Panc1 (cell line): ENCODE results near the gene STX5.

Source experiments
- POLR2AphosphoS5 ChIP-seq: IDR thresholded peaks from 2 replicates; pipeline ENCODE4 v1.6.1; 2012; ENCODE audit warnings: mild to moderate bottlenecking, low read depth, low read length, moderate library complexity
- SIN3A ChIP-seq: IDR thresholded peaks from 2 replicates; pipeline ENCODE4 v1.6.1; 2012; ENCODE audit warnings: low read depth, mild to moderate bottlenecking, low read length, moderate library complexity, borderline replicate concordance; ENCODE audit not compliant: insufficient read depth
- TCF7L2 ChIP-seq: IDR thresholded peaks from 2 replicates; pipeline ENCODE4 v1.6.1; 2011; ENCODE audit warnings: mild to moderate bottlenecking, low read depth, low read length, inconsistent platforms
- TF ChIP-seq, protein P1 (sequence below): fragments of 450-650 bp; IDR thresholded peaks from 2 replicates; pipeline ENCODE4 v1.5.1; 2017; ENCODE audit warnings: mild to moderate bottlenecking
- TF ChIP-seq, protein P2 (sequence below), 2 experiments: IDR thresholded peaks; 2 replicates each; pipeline ENCODE4 v1.6.1; 2011 to 2012; ENCODE audit warnings: low read depth in 2 of 2, control low read depth in 1 of 2, low read length in 1 of 2, mild to moderate bottlenecking in 1 of 2, moderate library complexity in 1 of 2; ENCODE audit not compliant: insufficient read depth in 1 of 2

DNA sequence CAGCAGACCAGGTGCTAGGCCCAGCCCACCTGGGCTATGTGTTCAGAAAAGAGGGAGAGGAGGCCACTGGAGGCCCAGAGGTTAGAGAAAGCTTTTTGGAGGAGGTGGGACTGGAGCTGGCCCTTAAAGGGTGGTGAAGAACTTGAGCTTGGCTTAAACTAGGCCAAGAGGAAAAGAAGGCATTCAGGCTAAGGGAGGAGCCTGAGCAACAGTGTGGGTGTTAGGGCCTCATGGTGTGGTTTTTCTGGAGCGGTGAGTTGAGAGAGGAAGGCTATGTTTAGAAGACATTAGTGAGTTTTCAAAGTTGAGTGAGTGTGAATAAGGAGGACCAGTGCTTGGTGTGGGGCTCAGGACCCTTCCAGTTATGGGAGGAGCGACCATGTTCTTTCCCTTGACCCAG lies 54.5 kb downstream of the STX5 start:
- TF ChIP-seq, protein P1, sequence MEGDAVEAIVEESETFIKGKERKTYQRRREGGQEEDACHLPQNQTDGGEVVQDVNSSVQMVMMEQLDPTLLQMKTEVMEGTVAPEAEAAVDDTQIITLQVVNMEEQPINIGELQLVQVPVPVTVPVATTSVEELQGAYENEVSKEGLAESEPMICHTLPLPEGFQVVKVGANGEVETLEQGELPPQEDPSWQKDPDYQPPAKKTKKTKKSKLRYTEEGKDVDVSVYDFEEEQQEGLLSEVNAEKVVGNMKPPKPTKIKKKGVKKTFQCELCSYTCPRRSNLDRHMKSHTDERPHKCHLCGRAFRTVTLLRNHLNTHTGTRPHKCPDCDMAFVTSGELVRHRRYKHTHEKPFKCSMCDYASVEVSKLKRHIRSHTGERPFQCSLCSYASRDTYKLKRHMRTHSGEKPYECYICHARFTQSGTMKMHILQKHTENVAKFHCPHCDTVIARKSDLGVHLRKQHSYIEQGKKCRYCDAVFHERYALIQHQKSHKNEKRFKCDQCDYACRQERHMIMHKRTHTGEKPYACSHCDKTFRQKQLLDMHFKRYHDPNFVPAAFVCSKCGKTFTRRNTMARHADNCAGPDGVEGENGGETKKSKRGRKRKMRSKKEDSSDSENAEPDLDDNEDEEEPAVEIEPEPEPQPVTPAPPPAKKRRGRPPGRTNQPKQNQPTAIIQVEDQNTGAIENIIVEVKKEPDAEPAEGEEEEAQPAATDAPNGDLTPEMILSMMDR: no peak
- TF ChIP-seq POLR2AphosphoS5 (no peak), SIN3A (no peak), TCF7L2 (no peak)
- TF ChIP-seq, protein P2, sequence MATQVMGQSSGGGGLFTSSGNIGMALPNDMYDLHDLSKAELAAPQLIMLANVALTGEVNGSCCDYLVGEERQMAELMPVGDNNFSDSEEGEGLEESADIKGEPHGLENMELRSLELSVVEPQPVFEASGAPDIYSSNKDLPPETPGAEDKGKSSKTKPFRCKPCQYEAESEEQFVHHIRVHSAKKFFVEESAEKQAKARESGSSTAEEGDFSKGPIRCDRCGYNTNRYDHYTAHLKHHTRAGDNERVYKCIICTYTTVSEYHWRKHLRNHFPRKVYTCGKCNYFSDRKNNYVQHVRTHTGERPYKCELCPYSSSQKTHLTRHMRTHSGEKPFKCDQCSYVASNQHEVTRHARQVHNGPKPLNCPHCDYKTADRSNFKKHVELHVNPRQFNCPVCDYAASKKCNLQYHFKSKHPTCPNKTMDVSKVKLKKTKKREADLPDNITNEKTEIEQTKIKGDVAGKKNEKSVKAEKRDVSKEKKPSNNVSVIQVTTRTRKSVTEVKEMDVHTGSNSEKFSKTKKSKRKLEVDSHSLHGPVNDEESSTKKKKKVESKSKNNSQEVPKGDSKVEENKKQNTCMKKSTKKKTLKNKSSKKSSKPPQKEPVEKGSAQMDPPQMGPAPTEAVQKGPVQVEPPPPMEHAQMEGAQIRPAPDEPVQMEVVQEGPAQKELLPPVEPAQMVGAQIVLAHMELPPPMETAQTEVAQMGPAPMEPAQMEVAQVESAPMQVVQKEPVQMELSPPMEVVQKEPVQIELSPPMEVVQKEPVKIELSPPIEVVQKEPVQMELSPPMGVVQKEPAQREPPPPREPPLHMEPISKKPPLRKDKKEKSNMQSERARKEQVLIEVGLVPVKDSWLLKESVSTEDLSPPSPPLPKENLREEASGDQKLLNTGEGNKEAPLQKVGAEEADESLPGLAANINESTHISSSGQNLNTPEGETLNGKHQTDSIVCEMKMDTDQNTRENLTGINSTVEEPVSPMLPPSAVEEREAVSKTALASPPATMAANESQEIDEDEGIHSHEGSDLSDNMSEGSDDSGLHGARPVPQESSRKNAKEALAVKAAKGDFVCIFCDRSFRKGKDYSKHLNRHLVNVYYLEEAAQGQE (IDR thresholded peaks at IDR 0.05; ENCODE audit: insufficient read depth in 1 of 2, low read depth in 2 of 2, low read length in 1 of 2): no peak
